H1 (cell line): ENCODE results near the gene HEXIM1. TPM values are rescaled to one million over a fixed set of nuclear protein-coding genes. Genes with fewer than 3 reads are reported as not detected.
A peak's percentile ranks its signal among the peaks of the same experiment; 100 is the strongest.

Experiments
- CHD2 ChIP-seq: IDR thresholded peaks from 2 replicates; pipeline ENCODE4 v1.6.1; 2012; ENCODE audit warnings: low read length, improper control_type of control experiment
- EZH2 ChIP-seq: fragments of 200-600 bp; sonication (generic); IDR thresholded peaks from 2 replicates; pipeline ENCODE4 v1.7.1; 2012; ENCODE audit warnings: low read depth, mild to moderate bottlenecking, moderate library complexity, low read length, inconsistent platforms; ENCODE audit not compliant: severe bottlenecking
- FOSL1 ChIP-seq: IDR thresholded peaks from 2 replicates; pipeline ENCODE4 v1.6.1; 2011; ENCODE audit warnings: mild to moderate bottlenecking, low read depth, low read length, moderate library complexity; ENCODE audit not compliant: insufficient read depth
- KDM1A ChIP-seq: fragments of 200-600, 300-600 bp; sonication (generic); IDR thresholded peaks from 2 replicates; pipeline ENCODE4 v1.7.1; 2016; ENCODE audit warnings: mild to moderate bottlenecking, low read length, borderline replicate concordance
- POLR2AphosphoS5 ChIP-seq: IDR thresholded peaks from 2 replicates; pipeline ENCODE4 v1.6.1; 2011; ENCODE audit warnings: low read depth, low read length
- RBBP5 ChIP-seq: IDR thresholded peaks from 2 replicates; pipeline ENCODE4 v1.7.1; 2012; ENCODE audit warnings: low read depth, mild to moderate bottlenecking, inconsistent platforms, low read length, moderate library complexity, borderline replicate concordance
- SP2 ChIP-seq: IDR thresholded peaks from 2 replicates; pipeline ENCODE4 v1.6.1; 2012; ENCODE audit warnings: mild to moderate bottlenecking, low read length, inconsistent platforms
- polyA plus RNA-seq, 7 experiments: library from polyadenylated mRNA; depleted of rRNA in 3 of 7; stranded (reverse) in 5 of 7; unstranded in 2 of 7; fragments of >200 nt in 5 of 7; fragments of 200-250 nt in 2 of 7; gene quantifications; 1 replicate in 5 of 7; 2 replicates in 1 of 7; 4 replicates in 1 of 7; pipeline versions ENCODE4 v1.2.1 to v1.2.3, GENCODE V29; 2011 to 2013; ENCODE audit warnings: missing spikeins in 2 of 7, mixed read lengths in 2 of 7
- total RNA-seq: library from RNA; stranded (reverse); fragmentation: NEBNext Ultra II Directional; extraction: Animal tissue kit (Norgen Biotek cat#: 25700); gene quantifications from 2 replicates; pipeline ENCODE4 v1.2.1, GENCODE V29; 2021
- TF ChIP-seq, protein P1 (sequence below): fragments of 300-600 bp; sonication (generic); IDR thresholded peaks from 2 replicates; pipeline ENCODE4 v1.7.1; 2012; ENCODE audit warnings: low read length, moderate library complexity, mild to moderate bottlenecking, inconsistent platforms; ENCODE audit not compliant: insufficient replicate concordance
- TF ChIP-seq, protein P2 (sequence below): IDR thresholded peaks from 2 replicates; pipeline ENCODE4 v1.6.1; 2012; ENCODE audit warnings: inconsistent platforms

The HEXIM1 gene
- total and polyA plus RNA-seq, 2 of the 8 experiments (the other 6 are each of a cell fraction or from before 2014, with no cell fraction given), result 9.1 to 38.3 TPM

DNA sequence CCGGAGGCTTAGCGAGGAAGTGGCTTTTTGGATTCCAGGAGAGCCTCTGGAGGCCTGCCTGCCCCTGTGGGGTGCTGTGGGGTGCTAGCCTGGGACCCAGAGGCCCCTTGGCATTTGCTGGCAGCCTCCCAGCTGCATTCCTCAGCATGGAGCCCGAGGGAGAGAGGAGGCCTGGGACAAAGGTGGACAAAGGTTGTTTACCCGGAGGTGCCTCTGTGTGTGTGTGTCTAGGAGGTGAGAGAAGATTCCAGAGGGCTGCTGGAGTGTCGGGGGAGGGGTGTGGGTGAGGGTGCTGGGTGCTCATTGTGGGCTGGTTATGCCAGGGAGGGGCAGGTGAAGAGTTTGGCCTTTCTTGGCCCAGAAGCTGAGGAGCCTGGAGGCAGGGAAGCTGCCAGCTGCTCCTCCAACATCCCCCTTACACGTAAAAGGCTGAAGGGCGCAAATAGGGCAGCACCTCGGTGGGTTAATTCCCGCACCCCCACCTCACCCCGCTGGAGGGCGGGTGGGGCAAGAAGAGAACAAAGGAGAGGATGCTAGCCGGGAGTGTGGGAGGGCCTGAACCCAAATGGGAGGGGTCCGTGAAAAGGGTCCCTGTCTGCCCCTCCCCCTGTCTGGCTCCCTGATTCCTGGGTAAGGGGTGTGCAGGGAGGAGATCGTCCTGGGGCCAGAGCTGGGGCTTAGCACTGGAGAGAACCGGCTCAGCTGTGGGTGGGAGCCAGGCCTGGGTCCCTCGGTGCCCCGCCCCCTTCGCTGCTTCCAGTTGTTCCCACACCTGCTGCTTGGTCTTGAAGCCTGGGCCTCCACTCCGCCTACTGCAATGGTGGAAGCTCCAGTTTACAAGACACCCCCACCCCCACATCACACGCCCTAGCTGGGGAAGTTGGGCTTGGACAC is 23.3 kb downstream of the HEXIM1 start (continued):
- TF ChIP-seq, protein P1, sequence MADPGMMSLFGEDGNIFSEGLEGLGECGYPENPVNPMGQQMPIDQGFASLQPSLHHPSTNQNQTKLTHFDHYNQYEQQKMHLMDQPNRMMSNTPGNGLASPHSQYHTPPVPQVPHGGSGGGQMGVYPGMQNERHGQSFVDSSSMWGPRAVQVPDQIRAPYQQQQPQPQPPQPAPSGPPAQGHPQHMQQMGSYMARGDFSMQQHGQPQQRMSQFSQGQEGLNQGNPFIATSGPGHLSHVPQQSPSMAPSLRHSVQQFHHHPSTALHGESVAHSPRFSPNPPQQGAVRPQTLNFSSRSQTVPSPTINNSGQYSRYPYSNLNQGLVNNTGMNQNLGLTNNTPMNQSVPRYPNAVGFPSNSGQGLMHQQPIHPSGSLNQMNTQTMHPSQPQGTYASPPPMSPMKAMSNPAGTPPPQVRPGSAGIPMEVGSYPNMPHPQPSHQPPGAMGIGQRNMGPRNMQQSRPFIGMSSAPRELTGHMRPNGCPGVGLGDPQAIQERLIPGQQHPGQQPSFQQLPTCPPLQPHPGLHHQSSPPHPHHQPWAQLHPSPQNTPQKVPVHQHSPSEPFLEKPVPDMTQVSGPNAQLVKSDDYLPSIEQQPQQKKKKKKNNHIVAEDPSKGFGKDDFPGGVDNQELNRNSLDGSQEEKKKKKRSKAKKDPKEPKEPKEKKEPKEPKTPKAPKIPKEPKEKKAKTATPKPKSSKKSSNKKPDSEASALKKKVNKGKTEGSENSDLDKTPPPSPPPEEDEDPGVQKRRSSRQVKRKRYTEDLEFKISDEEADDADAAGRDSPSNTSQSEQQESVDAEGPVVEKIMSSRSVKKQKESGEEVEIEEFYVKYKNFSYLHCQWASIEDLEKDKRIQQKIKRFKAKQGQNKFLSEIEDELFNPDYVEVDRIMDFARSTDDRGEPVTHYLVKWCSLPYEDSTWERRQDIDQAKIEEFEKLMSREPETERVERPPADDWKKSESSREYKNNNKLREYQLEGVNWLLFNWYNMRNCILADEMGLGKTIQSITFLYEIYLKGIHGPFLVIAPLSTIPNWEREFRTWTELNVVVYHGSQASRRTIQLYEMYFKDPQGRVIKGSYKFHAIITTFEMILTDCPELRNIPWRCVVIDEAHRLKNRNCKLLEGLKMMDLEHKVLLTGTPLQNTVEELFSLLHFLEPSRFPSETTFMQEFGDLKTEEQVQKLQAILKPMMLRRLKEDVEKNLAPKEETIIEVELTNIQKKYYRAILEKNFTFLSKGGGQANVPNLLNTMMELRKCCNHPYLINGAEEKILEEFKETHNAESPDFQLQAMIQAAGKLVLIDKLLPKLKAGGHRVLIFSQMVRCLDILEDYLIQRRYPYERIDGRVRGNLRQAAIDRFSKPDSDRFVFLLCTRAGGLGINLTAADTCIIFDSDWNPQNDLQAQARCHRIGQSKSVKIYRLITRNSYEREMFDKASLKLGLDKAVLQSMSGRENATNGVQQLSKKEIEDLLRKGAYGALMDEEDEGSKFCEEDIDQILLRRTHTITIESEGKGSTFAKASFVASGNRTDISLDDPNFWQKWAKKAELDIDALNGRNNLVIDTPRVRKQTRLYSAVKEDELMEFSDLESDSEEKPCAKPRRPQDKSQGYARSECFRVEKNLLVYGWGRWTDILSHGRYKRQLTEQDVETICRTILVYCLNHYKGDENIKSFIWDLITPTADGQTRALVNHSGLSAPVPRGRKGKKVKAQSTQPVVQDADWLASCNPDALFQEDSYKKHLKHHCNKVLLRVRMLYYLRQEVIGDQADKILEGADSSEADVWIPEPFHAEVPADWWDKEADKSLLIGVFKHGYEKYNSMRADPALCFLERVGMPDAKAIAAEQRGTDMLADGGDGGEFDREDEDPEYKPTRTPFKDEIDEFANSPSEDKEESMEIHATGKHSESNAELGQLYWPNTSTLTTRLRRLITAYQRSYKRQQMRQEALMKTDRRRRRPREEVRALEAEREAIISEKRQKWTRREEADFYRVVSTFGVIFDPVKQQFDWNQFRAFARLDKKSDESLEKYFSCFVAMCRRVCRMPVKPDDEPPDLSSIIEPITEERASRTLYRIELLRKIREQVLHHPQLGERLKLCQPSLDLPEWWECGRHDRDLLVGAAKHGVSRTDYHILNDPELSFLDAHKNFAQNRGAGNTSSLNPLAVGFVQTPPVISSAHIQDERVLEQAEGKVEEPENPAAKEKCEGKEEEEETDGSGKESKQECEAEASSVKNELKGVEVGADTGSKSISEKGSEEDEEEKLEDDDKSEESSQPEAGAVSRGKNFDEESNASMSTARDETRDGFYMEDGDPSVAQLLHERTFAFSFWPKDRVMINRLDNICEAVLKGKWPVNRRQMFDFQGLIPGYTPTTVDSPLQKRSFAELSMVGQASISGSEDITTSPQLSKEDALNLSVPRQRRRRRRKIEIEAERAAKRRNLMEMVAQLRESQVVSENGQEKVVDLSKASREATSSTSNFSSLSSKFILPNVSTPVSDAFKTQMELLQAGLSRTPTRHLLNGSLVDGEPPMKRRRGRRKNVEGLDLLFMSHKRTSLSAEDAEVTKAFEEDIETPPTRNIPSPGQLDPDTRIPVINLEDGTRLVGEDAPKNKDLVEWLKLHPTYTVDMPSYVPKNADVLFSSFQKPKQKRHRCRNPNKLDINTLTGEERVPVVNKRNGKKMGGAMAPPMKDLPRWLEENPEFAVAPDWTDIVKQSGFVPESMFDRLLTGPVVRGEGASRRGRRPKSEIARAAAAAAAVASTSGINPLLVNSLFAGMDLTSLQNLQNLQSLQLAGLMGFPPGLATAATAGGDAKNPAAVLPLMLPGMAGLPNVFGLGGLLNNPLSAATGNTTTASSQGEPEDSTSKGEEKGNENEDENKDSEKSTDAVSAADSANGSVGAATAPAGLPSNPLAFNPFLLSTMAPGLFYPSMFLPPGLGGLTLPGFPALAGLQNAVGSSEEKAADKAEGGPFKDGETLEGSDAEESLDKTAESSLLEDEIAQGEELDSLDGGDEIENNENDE, result no peak
- no peak for TF ChIP-seq FOSL1
- TF ChIP-seq CHD2, result no peak
- no peak for TF ChIP-seq SP2
- no peak for TF ChIP-seq EZH2
- peak; percentile 27; the same call in 1 of the 2 replicates for TF ChIP-seq RBBP5
- TF ChIP-seq, protein P2, sequence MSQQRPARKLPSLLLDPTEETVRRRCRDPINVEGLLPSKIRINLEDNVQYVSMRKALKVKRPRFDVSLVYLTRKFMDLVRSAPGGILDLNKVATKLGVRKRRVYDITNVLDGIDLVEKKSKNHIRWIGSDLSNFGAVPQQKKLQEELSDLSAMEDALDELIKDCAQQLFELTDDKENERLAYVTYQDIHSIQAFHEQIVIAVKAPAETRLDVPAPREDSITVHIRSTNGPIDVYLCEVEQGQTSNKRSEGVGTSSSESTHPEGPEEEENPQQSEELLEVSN, result peak; percentile 64
- TF ChIP-seq POLR2AphosphoS5, result no peak
- no peak for TF ChIP-seq KDM1A
